SH-SY5Y (cell line): ENCODE data around the gene WDFY3.

Experiments
- GATA2 ChIP-seq: IDR thresholded peaks from 2 replicates; pipeline ENCODE4 v1.6.1; 2011; ENCODE audit warnings: mild to moderate bottlenecking, low read depth, low read length
- GATA3 ChIP-seq: IDR thresholded peaks from 2 replicates; pipeline ENCODE4 v1.6.1; 2011; ENCODE audit warnings: low read depth, mild to moderate bottlenecking, low read length, moderate library complexity

GRCh38 chr4:84841435-84841834, 125.1 kb downstream of the WDFY3 start:
- TF ChIP-seq GATA2 (no peak), GATA3 (no peak)
